ENCODE data around the gene CRACR2B.

The CRACR2B gene

DNA sequence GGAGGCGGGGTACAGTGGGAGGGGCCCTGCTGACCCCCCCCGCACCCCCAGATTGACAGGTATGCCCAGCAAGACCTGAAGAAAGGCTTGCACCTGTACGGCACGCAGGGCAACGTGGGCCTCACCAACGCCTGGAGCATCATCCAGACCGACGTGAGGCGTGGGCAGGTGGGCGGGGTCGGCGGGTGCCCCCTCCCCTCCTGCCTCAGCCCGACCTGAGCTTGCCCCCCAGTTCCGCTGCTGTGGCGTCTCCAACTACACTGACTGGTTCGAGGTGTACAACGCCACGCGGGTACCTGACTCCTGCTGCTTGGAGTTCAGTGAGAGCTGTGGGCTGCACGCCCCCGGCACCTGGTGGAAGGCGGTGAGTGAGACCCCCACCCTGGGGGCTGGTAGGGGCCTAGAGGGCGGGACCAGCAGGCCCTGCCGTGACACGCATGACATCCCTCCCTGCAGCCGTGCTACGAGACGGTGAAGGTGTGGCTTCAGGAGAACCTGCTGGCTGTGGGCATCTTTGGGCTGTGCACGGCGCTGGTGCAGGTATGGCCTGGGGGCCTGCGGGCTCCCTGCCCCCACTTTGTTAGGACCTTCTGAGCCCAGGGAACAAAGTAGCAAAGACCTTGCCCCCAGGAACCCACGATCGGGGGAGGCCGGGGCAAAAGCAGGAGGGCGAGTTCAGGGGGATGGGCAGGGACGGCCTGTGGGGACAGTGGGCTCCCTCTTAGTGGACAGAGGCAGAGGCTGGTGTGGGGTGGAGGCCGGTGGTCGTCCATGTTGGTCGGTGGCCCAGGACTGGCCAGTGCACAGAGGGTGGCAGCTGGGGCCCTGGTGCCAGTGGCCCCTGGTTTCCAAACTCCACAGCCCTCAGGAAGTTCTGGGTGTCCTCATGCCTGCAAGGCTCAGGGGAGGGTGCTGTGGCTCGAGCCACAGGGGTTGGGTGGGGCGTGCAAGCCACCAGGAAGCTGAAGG, 38.0 kb downstream of the CRACR2B start:
- DNase-seq (ENCODE audit: low spot score), result no peak
- no peak for FAIRE-seq

DNA sequence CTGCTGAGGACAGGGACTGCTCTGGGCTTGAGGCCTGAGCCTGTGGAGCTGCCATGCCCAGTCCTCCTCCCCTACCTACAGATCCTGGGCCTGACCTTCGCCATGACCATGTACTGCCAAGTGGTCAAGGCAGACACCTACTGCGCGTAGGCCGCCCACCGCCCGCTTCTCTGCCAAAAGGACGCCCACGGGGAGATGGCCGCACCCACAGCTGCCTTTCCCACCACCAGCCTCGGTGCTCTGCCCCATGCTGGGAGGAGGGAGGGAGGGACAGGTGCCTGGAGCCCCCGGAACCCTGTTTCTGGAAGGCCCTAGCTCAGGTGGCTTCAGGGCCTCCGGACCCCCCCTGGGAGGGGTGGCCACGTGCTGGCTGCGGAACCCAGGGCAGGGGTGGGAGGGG, 38.8 kb downstream of the CRACR2B start:
- FAIRE-seq, result no peak
- no peak for DNase-seq (ENCODE audit: low spot score)

DNA sequence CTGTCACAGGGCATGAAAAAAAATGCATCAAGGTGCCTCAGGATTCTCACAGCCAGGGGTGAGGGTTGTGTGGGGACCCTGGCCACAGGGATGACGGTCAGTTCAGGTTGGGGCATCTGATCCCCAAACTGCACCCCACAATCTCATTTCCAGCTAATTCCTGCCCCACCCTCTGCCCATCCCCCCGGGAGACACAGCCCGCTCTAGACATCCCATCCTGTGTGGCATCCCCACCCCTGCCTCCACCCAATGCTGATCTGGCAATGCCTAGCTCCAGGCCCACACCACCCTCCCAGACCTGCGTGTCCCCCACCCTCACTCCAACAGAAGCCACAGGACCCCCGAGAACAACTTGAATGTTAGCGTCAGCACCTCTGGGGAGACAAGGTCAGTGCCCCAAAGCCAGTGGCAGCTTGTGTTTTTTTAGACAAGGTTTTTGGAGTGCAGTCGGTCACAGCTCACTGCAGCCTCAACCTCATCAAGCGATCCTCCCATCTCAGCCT, 40.2 kb downstream of the CRACR2B start:
- DNase-seq (ENCODE audit: low spot score) (no peak), FAIRE-seq (no peak)

DNA sequence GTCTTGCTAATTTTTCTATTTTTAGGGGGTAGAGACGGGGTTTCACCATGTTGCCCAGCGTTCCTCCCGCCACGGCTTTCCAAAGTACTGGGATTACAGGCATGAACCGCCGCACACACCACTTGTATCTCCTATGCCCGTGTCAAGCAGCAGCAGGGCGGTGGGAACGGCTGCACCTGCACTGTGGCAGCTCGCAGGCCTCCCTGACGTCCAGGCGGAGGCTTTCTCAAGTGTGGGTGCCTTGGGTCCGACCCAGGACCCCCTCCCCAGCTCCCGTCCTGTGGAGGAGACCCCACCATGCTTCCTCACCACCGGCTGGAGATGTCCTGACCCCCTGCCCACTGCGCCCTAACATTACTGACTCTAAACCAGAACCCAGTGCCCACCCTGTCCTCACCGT, 40.7 kb downstream of the CRACR2B start:
- FAIRE-seq (no peak), DNase-seq (ENCODE audit: low spot score) (no peak)

DNA sequence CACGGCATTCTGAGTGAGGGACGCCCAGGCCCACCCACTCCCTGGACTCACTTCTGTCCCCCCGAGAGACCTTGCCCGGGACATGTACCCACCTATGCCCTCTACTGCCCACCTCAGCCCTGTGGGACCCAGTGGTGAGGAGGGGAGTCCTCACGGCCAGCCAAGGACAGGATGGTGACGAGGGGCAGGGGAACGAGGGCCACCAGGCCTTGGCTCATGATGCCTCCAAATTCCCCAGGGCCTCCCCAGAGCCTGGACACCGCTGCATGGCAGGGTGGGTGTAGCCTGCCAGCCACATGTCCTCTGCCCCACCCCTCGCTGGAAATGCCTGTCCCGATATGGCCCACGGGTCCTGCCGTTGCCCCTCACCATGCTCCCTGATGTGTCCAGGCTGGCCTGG, 41.1 kb downstream of the CRACR2B start:
- DNase-seq (ENCODE audit: low spot score), result no peak
- FAIRE-seq, result no peak

DNA sequence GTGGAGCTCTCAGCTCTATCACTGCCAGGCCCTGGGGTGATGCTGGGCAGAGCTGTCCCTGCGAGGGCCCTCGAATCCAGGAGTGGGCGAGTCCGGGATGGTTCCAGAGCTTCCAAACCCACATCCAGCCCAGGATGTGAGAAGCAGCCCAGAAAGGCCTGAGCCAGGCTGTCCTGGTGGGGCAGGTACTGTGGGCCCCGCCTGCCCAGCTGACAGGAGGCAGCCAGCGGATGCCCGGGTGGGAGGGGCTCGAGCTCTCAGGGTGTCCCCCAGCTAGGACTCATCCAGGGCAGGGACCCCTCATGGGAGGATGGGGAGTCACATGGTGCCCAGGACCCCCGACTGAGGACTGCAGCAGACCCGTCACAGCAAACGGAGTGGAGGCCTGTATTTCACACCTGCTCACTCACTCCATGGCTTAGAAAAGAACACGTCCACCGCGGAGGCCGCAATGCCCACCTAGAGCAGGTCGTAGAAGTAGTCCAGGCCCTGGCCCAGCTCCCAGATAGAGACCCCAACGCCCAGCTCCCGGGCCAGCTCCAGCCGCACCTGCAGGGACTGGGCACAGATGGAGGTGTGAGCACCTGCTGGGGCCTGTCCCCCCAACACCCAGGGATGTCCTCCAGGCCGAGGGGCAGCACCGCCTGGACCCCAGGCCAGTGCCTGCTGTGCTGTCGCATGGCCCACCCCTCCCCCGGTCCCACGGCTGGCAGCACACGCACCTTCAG, 41.8 kb downstream of the CRACR2B start:
- no peak for FAIRE-seq
- DNase-seq (ENCODE audit: low spot score), result no peak

DNA sequence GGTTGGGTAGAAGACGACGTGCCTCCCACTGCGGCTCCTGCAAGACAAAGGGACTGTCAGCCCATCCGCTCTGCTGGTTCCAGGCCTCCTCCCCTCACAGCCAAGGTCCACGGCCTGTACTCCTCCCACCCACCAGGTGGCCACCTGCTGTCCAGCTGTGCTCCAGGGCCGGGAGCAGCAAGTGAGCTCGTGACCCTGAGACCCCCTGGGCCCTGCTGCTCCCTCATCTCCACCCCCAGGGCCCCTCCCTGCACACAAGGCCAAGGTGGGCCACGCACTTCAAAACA, 42.4 kb downstream of the CRACR2B start:
- DNase-seq (ENCODE audit: low spot score) (no peak), FAIRE-seq (no peak)

DNA sequence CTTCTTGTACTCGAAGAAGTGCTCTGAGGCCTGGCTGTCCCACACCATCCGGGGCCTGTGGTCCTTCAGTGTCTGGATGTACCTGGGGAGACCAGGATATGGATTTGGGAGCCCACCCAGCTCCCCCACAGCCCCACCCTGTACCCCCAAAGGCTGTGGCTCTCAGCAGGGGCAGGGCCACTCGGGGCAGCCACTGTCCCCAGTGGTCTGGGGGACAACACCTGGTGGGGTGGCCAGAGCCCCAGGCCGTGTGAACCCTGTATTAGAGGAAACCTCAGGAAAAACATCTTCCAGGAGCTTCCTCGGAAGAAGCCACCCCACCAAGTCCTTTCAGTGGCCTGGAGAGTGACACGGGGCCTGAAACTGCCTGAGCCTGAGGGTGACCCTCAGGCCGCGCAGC, 42.7 kb downstream of the CRACR2B start:
- no peak for DNase-seq (ENCODE audit: low spot score)
- no peak for FAIRE-seq

DNA sequence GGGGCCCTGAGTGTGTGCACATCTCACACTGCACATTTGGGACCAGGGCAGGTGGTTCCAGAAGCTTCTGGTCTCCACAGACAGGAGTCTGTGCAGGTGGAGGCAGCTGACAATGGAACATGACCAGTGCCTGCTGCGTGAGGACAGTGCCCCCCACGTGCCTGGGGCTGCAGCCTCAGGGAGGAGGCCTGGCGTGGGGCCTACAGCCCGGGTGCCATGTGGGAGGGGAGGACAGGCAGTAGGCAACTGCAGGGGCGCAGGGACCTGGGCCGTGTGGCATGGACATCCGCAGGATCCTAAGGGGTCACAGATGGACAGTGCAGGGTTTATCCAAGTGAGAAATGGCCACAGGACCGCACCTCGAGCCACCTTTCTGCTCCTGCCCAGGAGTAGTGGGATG, 43.8 kb downstream of the CRACR2B start:
- DNase-seq (ENCODE audit: low spot score) (no peak), FAIRE-seq (no peak)

DNA sequence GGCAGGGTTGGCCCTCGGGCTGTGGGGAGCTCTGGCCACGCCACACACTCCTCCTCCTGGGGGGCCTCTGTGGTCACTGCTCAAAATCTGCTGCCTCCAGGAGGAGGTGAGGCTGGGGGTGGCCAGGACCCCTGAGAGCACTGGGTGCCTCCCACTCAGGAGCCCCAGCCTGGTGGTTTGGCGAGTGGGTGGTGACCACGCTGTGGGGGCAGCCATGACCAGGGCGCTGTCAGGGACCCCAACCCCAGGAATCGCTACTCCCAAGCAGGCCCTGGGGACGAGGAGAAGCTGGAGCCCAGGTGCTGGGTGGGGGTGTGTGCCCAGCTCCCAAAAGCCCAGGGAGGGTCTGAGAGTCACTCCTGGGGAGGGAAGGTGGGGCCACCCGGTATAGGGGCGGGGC, 45.1 kb downstream of the CRACR2B start:
- DNase-seq (ENCODE audit: low spot score) (no peak), FAIRE-seq (no peak)

DNA sequence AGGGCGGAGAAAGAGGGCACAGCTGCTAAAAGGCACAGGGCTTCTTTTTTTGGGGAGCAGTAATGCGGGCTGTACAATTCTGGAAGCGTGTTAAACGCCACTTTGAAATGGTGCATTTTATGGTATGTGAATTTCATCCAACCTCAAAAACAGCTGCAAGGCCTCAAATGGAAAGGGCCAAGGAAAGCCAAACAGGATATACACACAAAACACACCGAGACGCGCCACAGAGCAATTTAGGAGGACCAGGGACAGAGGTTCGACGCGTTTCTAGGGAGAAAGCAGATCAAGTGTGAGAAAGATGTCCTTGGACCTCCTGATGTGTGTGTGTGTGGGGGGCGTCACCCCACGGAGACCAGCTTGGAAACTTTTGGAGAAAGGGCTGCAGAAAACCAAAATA, 46.0 kb downstream of the CRACR2B start:
- FAIRE-seq (no peak), DNase-seq (ENCODE audit: low spot score) (no peak)

DNA sequence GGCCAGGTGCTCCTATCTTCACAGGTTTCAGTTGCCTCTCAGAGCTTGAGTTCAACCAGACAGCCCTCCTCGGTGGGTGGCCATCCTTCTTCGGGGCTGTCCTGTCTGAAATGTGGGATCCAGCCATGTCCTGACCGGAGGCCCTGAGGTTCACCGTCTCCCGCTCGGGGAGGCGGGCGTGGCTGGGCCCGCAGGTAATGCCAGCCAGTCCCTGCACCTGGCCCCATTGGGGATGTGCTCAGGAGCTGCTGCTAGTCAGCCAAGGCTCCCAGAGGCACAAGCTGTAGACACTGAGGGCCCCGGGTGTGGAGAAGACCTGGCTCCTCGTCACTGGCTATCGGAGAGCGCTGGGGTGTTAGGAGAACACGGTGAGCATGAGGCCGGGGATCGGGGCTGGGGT, 47.5 kb downstream of the CRACR2B start:
- FAIRE-seq (no peak), DNase-seq (ENCODE audit: low spot score) (no peak)

DNA sequence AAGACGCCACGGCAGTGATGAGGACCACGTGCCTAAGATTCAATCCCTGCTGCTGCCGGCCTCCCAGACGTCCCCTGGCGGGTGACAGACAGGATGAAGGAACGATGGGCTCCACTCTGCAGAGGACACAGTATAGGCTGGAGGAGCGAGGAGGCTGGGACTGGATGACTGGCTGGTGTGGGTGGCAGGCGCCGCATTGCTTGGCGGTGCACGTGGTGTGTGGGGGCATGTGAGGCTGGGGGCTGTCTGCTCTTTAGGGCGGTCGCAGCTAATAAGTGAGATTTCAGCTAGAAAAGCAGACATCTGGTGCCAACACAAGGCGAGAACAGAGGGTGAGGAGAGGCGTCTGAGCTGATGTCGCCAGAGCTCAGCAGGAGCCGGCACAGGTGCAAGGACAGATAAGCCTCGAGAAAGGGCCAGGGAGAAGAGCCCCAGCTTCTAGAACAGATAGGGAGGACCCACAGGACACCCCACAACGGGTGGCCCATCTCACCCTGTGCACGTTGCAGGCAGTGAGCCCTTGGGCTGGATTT, 48.1 kb downstream of the CRACR2B start:
- DNase-seq (ENCODE audit: low spot score) (no peak), FAIRE-seq (no peak)

DNA sequence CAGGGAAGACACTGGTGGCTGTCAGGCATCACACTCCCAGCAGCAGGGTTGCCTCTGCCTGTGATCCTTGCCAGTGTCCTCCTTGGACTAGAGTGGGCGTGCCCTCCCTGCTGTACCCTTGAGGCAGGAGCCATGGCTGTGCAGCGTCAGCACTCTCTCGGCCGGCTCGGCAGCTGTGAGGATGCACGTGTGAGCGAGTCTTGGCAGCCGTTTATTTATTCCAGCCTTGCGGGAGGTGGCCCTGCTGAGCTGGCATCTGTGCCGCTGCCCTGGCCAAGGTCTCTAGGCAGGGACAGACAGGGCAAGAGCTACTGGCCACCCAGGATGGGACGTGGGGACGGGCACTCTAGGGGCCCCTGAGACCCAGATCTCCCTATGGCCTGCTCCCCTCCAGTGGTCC, 48.8 kb downstream of the CRACR2B start:
- no peak for DNase-seq (ENCODE audit: low spot score)
- FAIRE-seq, result no peak

DNA sequence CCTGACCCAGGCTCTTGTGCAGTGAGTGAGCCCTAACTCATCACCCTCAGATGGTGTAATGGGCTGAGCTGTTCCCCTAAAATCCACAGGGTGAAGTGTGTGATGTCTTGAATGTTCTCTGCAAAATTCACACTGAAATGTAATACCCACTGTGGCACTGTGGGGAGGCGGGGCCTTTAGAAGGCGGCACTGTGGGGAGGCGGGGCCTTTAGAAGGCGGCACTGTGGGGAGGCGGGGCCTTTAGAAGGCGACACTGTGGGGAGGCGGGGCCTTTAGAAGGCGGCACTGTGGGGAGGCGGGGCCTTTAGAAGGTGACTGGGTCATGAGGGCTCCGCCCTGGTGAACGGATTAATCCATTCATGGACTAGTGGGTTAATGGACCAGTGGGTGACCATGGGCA, 49.8 kb downstream of the CRACR2B start:
- FAIRE-seq (no peak), DNase-seq (ENCODE audit: low spot score) (no peak)

DNA sequence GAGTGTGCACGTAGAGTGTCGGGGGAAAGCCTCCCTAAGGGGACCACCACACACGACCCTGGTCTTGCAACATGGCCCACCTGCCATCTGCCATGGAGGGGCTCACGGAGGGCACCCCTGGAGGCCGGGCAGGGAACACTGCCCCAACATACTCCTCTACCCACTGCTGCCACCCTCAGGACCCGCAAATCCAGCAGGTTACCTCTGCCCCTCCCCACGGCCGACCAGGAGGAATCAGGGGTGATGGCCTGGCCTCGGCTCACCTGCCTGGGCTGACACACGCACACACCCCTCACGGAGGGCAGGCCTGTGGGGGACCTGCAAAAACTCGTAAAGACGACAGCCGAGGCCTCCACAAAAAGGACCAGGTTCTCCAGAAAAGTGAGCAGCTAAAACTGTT, 52.7 kb downstream of the CRACR2B start:
- no peak for DNase-seq (ENCODE audit: low spot score)
- FAIRE-seq, result no peak

All from RCC 7860 (cell line).